ENCODE measurements around the gene GK2.

DNA sequence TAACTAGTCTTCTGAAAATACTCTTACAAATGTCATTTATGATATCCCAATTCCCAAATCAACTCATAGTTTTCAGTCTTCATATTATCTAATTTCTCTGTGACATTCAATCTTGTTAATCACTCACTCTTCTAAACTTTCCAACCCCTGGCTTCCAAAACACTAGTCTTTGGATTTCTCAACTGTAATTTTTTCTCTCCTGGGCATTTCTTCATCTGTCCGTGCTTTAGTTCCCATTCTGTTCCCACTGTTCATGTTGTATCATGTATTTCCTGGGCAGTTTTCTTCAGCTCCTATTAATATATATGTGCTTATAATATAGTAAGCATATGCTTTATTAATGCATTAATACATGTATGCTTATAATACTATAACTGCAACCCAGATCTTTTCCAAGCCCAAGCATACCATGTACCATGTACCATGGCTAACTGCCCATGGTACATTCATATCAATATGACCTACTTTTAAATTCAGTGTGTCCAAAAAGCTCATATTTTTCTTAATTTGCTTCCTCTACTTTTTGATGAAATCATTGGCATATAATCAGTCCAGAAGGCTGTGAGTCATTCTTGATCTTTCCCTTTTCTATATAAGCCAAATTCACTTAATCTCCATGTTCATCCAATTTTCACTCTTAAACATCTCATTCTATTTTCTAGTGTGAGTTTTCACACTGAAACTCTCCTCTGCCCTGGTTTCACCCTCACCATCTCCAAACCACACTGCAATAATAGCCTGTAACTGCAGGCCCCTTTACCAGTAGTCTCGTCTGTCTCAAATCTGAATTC is 21.3 kb upstream of the GK2 start:
- no peak for TF ChIP-seq EZH2 (IDR thresholded peaks at IDR 0.05; ENCODE audit: low read depth)
- TF ChIP-seq, protein P1, sequence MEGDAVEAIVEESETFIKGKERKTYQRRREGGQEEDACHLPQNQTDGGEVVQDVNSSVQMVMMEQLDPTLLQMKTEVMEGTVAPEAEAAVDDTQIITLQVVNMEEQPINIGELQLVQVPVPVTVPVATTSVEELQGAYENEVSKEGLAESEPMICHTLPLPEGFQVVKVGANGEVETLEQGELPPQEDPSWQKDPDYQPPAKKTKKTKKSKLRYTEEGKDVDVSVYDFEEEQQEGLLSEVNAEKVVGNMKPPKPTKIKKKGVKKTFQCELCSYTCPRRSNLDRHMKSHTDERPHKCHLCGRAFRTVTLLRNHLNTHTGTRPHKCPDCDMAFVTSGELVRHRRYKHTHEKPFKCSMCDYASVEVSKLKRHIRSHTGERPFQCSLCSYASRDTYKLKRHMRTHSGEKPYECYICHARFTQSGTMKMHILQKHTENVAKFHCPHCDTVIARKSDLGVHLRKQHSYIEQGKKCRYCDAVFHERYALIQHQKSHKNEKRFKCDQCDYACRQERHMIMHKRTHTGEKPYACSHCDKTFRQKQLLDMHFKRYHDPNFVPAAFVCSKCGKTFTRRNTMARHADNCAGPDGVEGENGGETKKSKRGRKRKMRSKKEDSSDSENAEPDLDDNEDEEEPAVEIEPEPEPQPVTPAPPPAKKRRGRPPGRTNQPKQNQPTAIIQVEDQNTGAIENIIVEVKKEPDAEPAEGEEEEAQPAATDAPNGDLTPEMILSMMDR (conservative IDR thresholded peaks at IDR 0.05): no peak

Data from PC-9 (cell line).